AG04450 (cell line): ENCODE results near the gene XPA. TPM values are rescaled to one million over a fixed set of nuclear protein-coding genes. Genes with fewer than 3 reads are reported as not detected.
"Not testable (repeated sequence)": the region's sequence is repeated elsewhere in the genome, so short reads cannot be mapped to it uniquely, and the experiment has no call there.

Experiments
- CTCF ChIA-PET: fragments of 300-600, 350-600 bp; formaldehyde crosslinking; extraction: SDS; loops from one replicate; lab custom pipeline; 2022; ENCODE audit warnings: antibody characterized with exemption, inconsistent platforms; lab: Charles Lee
- POLR2A ChIA-PET: fragments of 350-600 bp; formaldehyde crosslinking; extraction: SDS; loops from one replicate; lab custom pipeline; 2021; ENCODE audit warnings: antibody characterized with exemption, inconsistent platforms; lab: Yijun Ruan, JAX
- DNase-seq: peaks from one replicate; pipeline ENCODE4 v3.0.0-alpha.2; 2011; ENCODE audit warnings: low read depth, low spot score
- H3K27ac ChIP-seq: one replicate; pipeline ENCODE4 v1.5.1; 2012; ENCODE audit warnings: low read depth, low read length, control low read depth
- H3K27me3 ChIP-seq: one replicate; pipeline ENCODE4 v1.6.0; 2012; ENCODE audit warnings: low read length; ENCODE audit not compliant: control insufficient read depth, insufficient read depth
- H3K4me3 ChIP-seq: 2 replicates; pipeline ENCODE4 v1.5.1; 2011; ENCODE audit warnings: mild to moderate bottlenecking, low read depth, low read length, control low read depth
- H3K9me3 ChIP-seq: 2 replicates; pipeline ENCODE4 v1.5.1; 2012; ENCODE audit warnings: low read length; ENCODE audit not compliant: control insufficient read depth, insufficient read depth
- polyA plus RNA-seq: library from polyadenylated mRNA; depleted of rRNA; stranded (reverse); fragments of >200 nt; gene quantifications from 2 replicates; pipeline ENCODE4 v1.2.3, GENCODE V29; 2011
- TF ChIP-seq, protein P1 (sequence below): IDR thresholded peaks from 2 replicates; pipeline ENCODE4 v1.5.1; 2011; ENCODE audit warnings: low read depth, low read length, control low read depth, inconsistent platforms

XPA gene
- polyA plus RNA-seq, 1 experiment, result 4.7 TPM

DNA sequence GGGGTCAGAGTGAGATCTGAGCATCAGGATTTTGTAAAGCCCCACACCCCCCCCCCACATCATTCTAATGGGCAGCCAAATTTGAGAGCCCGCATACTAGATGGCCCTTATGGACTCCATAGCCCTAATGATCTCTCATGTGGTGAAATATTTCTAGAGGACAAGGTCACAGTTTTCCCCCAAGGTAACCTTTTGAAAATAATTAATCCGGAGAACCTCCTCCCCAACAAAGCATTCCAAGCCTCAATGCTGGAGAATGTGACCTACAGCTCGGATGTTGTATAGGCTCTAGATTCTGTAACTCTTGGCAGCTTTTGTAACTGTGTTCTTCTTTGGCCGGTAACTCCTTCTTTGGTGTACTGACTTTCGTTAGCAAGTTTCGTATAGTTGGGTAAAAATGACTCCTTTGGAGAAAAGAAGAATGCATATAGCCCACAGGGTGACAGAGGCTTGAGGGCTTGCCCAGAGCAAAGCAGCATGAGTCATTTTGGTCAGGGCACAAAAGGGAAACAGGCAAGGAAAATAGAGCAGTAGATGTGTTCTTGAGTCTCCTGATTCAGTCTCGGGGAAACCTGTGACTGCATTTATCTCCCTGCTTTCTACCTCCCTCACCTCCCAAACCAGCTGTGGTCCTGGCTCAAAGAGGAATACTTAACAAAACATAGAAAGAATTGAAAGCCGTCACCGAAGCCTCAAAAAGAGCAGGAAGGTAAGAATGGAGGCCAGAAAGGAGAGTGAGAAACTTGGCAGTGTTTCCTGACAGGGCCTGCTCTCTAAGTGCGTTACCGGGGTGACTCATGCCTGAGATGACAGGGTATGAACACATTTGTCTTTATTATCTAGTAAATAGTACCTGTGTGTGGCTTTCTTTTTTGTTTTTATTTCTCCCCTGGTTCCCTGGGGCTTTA is 6.6 kb upstream of the XPA start:
- CTCF ChIA-PET, result interaction anchor here (0.9 to 4.0 kb wide), 2 partner anchors 198 to 219 kb away, joined by 3 to 34 read pairs; partner anchors contain the start of gene TRMO
- POLR2A ChIA-PET, result no interaction called here
- no peak overlapping the region for H3K4me3 ChIP-seq

DNA sequence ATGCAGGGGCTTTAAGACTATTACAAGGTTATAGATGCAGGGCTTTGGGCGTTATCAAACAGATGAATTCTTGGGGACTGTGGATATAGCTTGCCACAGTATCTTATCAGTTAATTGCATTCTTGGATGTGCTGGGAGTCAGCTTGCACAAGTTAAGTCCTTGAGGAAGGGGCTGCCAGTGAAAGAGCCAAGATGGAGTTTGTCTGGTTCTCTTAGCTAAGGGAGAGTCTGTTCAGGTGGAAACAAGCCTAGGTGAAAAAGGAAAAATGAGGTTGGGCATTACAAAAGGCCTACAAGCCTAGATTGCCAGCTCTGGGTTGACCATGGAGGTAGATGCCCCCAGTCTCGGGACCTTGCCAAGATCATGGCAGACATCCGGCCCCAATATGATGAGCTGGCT is 2.7 kb upstream of the XPA start:
- DNase-seq, POLR2A ChIA-PET, H3K9me3 ChIP-seq, H3K27ac ChIP-seq, H3K27me3 ChIP-seq, H3K4me3 ChIP-seq: not testable (repeated sequence)
- CTCF ChIA-PET, result interaction anchor here (1.3 to 1.4 kb wide), 2 partner anchors 201 to 223 kb away, joined by 5 read pairs; no protein-coding TSS in a partner anchor

More for the DNA sequence above, 6.6 kb upstream of the XPA start:
- Histone ChIP-seq H3K9me3 (no peaks in the 10 kb centered on the region; the same call in 1 of the 2 replicates), H3K27ac (no peak overlapping the region), H3K27me3 (peaks cover 7% of the 10 kb centered on the region)
- no peak for DNase-seq
- TF ChIP-seq, protein P1, sequence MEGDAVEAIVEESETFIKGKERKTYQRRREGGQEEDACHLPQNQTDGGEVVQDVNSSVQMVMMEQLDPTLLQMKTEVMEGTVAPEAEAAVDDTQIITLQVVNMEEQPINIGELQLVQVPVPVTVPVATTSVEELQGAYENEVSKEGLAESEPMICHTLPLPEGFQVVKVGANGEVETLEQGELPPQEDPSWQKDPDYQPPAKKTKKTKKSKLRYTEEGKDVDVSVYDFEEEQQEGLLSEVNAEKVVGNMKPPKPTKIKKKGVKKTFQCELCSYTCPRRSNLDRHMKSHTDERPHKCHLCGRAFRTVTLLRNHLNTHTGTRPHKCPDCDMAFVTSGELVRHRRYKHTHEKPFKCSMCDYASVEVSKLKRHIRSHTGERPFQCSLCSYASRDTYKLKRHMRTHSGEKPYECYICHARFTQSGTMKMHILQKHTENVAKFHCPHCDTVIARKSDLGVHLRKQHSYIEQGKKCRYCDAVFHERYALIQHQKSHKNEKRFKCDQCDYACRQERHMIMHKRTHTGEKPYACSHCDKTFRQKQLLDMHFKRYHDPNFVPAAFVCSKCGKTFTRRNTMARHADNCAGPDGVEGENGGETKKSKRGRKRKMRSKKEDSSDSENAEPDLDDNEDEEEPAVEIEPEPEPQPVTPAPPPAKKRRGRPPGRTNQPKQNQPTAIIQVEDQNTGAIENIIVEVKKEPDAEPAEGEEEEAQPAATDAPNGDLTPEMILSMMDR, result no peak

DNA sequence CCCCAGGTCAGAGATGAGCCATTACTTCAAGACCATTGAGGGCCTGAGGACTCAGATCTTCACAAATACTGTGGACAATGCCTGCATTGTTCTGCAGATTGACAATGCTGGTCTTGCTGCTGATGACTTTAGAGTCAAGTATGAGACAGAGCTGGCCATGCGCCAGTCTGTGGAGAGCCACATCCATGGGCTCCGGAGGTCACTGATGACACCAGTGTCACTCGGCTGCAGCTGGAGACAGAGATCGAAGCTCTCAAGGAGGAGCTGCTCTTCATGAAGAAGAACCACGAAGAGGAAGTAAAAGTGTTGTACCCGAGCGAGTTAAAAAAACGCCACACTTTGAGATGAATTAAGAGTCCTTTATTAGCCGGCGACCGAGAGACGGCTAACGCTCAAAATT is 2.1 kb upstream of the XPA start:
- POLR2A ChIA-PET, DNase-seq, H3K27ac ChIP-seq, H3K9me3 ChIP-seq, H3K4me3 ChIP-seq, H3K27me3 ChIP-seq: not testable (repeated sequence)
- CTCF ChIA-PET, result interaction anchor here (1.3 to 1.4 kb wide), 2 partner anchors 202 to 223 kb away, joined by 5 read pairs; no protein-coding TSS in a partner anchor

DNA sequence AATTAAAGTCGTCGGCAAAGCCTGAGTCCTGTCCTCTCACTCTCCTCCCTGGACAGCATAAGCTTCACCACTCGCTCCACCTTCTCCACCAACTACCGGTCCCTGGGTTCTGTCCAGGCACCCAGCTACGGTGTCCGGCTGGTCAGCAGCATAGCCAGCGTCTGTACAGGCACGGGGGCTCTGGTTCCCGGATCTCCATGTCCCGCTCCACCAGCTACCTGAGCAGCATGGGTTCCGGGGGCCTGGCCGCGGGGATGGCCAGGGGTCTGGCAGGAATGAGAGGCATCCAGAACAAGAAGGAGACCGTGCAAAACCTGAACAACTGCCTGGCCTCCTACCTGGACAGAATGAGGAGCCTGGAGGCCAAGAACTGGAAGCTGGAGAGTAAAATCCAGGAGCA is 1.7 kb upstream of the XPA start:
- POLR2A ChIA-PET, result no interaction called here
- H3K27ac ChIP-seq, result no peak overlapping the region
- CTCF ChIA-PET, result interaction anchor here (1.3 to 1.4 kb wide), 2 partner anchors 202 to 224 kb away, joined by 5 read pairs; no protein-coding TSS in a partner anchor
- H3K4me3 ChIP-seq, result no peak overlapping the region
- TF ChIP-seq, protein P1, result no peak
- no peaks in the 10 kb centered on the region for H3K27me3 ChIP-seq
- DNase-seq, result no peak
- H3K9me3 ChIP-seq, result no peaks in the 10 kb centered on the region; the same call in 1 of the 2 replicates

DNA sequence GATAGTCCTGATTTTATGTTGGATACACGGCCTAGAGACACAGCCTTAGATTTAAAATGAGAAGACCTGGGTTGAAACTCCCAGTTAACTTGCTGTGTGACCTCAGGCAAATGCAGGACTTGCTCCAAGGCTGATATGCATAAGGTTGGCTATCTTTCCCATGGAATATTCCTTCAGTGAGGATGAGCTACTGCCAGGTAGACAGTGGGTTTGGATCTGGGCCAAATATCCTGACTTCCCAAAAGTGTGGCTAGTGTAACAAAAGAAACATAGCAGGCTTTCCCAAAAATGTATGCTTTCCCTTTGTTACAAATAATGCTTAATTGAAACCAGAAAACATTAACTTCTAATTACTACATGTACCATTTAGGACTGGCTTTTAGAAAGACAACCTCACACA is 697 bp upstream of the XPA start:
- ChIA-PET POLR2A (interaction anchor here (1.8 kb wide), 1 partner anchor 65 kb away, joined by 8 read pairs; the partner anchor contains the start of genes NCBP1 and TSTD2), CTCF (interaction anchor here (3.5 kb wide), 1 partner anchor 204 kb away, joined by 21 read pairs; no protein-coding TSS in a partner anchor)
- no peak for DNase-seq
- TF ChIP-seq, protein P1, result no peak
- no peaks in the 10 kb centered on the region for H3K27me3 ChIP-seq
- no peaks in the 10 kb centered on the region; the same call in 1 of the 2 replicates for H3K9me3 ChIP-seq
- no peak overlapping the region for H3K27ac ChIP-seq
- H3K4me3 ChIP-seq, result no peak overlapping the region
